GM12873 (cell line): ENCODE measurements around the gene RUNX2.

Experiments
- CTCF ChIP-seq: IDR thresholded peaks from 2 replicates; pipeline ENCODE4 v1.5.1; 2012; ENCODE audit warnings: low read depth, mild to moderate bottlenecking, moderate library complexity, low read length, control low read depth; ENCODE audit not compliant: insufficient read depth; ENCODE audit errors: missing control alignments

The RUNX2 gene

DNA sequence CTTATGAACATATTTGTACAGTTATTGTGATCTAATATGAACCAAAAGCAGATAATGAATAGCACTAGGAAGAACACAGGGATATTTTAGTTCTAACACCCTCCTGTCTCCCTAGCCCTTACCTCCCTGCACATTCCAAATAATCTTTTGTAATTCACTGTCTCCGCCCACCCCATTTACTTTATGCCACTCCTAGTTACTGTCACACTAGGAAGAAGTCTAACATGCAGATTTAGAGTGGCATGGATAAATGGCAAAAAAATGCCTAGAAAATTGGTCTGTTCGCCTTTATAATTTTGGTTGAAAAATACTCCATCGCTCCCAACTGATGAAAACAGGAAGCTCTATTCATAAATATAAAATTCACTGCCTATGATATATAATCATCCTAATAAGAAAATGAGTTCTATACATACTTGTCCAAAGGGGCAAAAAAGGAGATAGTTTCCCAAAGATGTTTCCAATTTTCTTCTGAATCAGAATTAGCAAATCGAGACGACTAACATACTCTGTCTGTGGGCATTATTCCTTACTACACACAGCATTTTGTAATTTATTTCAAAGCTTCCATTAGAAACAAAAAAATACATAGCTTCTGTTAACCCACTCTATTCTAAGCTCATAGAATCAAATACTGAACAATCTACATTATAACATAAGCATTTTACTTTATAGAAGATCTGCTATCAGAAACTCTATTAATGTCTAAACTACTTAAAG lies 1.3 kb upstream of the RUNX2 start:
- TF ChIP-seq CTCF, result no peak

- no peak for TF ChIP-seq CTCF
Observed at GRCh38 chr6:45328523-45328922, 393 bp downstream of the RUNX2 start.

GRCh38 chr6:45344900-45345299 lies 16.8 kb downstream of the RUNX2 start:
- no peak for TF ChIP-seq CTCF

GRCh38 chr6:45350186-45350710 lies 22.1 kb downstream of the RUNX2 start:
- no peak for TF ChIP-seq CTCF

- TF ChIP-seq CTCF, result no peak
Observed at GRCh38 chr6:45351076-45351475, 22.9 kb downstream of the RUNX2 start.

DNA sequence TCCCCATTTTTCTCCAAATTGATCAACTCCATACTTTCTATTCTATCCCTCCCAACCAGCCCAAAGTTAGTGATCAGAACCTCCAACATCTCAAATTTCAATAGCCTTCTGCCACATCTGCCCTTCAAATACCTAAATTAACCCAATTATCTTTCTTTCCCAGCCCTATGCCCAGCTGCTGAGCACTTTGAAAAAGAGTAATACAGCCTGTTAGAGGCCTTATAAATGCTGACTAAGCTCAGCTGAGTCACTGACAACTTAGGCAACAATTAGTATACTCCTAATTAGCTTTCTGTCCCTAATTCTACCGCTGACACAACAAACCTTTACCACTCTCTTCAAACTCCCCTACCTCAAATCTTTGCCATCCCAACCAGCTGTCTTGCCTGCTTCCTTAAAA lies 23.5 kb downstream of the RUNX2 start:
- TF ChIP-seq CTCF, result no peak

DNA sequence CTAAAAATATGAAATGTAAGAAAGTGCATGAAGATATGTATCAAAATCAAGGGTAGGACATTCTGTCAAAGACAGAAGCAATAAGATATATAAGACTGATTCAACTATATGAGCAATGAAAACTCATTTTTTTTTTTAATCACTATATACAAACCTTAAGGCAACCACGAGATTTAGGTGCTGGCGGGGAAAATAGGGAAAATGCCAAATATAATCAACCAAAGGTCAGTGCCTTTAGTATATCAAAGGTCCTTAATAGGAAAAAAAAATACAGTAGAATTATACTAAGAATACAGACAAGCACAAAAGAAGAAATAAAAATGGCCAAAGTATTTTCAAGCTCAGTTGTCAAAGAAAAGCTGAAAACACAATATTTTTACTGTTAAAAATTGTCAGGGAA lies 25.5 kb downstream of the RUNX2 start:
- TF ChIP-seq CTCF, result no peak
